HG02852 (cell line): ENCODE data around the gene CAMK1D.

ENCODE experiments used
- ATAC-seq: cut with Tn5 transposase; IDR thresholded peaks from one replicate; pipeline ENCODE4 v1.9.1; 2021; ENCODE audit warnings: mild to moderate bottlenecking, moderate library complexity; ENCODE audit not compliant: unreplicated experiment

The CAMK1D gene

DNA sequence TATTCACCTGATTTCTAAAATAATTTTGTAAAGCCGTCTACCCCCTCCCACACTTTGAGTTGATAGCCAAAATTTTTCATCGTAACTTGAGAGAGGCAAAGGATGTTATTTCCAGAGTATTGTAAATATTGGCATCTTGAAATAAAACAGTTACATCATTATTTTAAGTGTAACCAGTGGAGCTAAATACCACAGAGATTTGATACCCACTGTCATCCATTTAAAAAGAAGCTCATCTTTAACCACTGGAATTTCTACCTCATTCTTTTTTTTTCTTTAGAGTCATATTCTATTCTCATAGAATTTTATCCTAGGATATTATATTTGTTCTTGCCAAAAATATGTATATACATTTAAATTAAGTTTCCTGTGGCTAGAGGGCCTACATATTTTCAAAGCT is 48.6 kb downstream of the CAMK1D start:
- ATAC-seq = no peak

DNA sequence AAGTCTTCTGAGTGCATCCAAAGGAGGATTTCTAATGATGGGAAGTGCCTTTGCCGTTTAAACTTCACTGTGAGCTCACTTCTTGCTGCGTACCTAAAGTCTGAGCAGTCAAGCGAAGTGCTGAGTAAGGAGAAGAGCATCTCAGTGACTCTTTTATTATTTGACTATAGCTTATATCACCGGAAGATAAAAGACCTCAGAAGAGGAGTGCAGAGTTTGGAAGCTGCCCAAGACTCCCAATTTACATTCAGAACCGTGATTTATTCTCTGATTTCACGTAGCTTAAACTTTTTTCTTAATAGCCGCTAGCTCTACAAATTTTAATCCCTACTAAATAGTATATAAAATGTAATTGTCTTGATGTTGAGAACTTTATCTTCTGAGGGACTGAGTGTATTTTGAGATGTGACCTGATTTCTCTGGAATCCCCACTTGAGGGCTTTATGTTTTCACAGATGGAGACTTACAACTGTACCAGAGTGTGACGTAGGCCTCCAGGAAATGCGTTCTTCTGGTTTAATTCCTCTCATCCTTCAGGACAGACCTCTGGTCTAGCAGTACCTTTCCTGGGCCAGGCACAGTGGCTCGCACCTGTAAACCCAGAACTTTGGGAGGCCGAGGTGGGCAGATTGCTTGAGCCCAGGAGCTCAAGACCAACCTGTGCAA is 51.1 kb downstream of the CAMK1D start:
- no peak for ATAC-seq

DNA sequence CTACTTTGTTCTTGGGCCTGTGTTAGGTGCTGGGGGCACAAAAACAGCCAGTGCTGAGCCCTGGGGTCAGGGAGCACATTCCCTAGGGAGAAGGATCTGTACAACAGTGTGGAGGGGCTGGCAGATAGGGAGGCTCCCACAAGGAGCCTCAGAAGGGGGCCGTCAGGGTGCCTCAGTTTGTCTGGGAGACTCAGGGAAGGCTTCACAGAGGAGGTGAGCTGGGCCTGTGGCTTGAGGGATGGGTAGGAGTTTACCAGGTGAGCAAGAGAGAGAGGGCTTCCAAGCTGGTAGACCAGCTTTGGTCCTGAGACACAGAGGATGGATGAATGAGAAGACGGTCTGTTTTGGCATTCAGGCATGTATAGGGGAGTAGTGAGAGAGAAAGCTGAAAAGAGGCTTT is 52.1 kb downstream of the CAMK1D start:
- ATAC-seq = no peak

DNA sequence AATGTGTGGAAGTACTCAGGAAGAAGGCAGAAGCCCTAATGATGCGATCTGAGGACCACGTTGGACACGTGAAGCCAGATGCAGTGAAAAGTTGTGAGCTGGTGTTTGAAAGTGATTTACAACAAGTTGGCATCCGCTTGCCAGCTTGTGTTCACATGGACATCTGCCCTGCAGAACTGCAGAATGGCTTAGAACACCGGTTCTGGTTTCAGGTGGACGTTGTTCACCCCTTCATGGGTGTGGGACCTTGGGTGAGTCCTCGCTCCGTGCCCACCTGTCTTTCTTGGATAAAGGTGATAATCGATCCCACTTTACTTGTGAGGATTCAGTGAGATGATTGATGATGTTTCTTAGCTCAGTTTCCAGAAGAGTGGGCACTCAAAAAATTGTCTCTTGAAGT is 53.8 kb downstream of the CAMK1D start:
- no peak for ATAC-seq

DNA sequence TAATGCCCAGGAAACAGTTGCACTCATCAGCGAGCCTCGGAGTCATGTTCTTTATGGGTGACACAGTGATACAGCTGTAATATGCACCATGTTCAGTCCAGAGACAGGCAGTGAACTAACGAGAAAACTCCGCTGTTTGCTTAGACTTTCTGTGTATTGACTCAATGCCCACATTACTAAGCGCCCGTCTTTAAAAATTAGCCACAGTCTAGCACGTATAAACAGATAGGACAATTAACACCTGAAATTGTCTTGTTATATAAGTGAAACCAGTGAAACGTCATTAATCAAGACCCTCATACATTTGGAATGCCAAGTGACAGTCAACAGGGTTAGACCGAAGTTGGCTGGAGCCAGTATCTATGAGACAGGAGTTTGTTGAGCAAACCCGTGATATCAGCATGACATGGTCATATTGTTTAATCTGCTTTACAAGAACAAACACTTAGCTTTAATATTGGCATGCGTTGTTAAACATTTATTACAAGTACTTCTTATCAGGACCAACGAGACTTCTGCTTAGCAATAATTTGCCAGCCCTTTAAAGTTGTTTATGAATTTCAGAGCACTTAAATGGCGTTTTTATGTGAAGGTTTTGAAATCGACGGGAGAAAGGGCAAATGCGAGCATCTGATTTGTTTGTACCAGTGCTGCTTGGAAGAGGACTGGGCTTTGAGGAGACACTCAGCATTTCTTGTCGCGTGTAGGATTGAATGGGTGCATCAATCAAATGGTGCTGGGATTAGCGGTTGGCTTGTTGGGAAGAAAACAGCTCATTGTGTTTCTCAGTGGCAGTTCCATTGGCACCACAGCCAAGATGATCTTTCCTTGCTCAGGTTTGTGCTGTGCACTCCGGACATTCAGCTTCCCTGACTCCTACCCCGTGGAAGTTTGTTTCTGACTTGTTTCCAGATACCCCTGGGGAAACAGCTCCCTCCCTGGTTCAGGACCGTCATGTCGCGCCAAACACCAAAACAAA is 56.3 kb downstream of the CAMK1D start:
- ATAC-seq = no peak

DNA sequence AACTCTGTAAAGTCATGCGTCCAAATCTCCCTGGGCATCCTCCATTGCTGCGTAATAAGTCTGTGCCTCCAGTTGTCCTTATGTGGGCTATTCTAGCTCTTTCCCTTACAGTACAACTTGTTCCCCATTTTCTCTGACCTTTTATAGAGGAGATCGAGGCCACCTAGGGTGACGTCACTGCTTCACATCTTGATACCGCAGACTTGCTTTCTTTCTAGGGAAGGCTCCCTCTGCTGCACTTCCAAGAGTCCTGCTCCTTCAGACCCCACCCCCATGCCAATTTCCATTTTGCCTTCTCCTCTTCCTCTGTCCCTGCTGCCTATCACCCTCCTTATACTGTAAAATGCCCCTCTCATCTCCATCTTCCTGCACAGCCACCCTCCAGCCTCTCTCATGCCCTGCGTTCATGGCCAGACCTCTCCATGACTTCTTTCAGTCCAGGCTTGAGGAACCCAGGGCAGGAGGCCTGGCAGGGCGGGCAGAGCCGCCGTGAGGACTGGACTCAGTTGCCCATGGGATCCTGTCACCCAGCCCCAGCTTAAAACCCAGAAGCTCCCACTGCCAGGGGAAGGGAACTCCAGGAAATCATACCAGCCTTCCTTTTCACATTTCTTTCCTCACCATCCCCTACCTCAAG is 57.5 kb downstream of the CAMK1D start:
- ATAC-seq = no peak

DNA sequence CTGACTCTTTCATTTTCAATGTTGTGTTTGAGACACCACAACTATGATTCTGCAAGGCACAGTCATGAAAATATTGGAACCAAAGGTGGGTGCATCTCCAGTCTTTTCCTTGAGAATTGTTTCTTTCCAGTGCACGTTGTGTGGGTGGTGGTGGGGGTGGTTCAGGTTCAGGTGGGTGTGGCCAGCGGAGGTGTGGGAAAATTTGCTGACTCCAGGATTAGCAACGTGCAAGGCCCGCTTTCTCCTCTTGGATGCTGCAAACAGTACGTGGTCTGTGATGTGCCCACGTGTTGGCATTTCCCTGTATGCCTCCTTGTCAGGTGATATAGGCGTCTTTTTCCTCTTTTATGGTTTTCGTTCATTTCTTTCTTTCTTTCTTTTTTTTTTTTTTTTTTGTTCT is 59.1 kb downstream of the CAMK1D start:
- ATAC-seq = no peak

DNA sequence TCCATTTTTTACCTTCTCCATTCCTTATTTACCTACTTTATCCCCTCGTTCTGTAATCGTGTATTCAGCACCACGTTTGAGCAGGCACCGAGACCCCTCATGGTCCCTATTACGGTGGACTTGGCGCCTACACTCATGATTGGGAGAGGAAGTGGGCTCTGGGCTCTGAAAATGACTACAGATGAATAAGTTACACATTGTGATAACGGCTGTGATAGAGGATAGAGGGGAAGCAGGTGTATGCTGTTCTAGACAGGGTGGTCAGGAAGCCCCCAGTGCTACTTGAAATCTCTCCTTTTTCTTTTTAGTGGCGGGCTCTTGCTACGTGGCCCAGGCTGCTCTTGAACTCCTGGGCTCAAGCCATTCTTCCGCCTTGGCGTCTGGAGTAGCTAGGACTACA is 59.8 kb downstream of the CAMK1D start:
- no peak for ATAC-seq

DNA sequence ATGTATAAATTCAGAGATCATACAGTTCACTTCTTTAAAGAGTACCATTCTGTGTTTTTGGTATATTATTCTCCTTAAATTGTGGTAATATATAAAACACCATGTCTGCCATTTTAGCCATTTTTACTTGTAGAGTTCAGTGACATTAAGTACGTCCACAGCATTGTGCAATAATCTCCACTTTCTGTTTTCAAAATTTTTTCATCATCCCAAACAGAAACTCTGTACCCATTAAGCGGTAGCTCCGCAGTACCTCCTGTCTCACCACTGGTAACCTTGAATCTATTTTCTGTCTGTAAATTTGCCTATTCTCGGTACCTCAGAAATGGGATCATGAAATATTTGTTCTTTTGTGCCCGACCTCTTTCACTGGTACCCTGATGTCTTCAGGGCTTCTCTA is 60.3 kb downstream of the CAMK1D start:
- no peak for ATAC-seq

DNA sequence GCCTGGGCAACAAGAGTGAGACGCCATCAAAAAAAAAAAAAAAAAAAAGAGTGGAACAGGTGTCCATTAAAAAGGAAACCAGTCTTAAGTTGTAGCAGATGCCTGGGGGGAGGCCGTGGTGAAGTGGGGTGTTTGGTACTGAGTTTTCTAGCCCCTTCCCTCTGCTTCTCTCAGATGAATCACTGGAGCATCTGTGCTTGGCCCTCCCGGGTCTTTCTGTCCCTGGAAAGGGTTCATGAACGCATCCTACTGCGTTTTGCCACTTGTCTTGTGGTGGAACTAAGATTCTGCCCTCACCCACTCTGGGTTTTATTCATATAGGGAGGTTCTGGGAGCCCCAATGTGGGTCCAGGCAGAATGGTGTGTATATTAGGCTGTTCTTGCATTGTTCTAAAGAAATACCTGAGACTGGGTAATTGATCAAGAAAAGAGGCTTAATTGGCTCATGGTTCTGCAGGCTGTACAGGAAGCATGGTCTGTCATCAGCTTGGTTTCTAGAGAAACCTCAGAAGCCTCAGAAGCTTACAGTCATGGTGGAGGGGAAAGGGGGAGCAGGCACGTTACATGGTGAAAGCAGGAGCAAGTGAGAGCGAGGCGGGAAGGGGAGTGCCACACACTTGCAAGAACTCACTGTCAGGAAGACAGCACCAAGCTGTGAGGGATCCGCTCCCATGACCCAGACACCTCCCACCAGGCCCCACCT is 63.5 kb downstream of the CAMK1D start:
- no peak for ATAC-seq

DNA sequence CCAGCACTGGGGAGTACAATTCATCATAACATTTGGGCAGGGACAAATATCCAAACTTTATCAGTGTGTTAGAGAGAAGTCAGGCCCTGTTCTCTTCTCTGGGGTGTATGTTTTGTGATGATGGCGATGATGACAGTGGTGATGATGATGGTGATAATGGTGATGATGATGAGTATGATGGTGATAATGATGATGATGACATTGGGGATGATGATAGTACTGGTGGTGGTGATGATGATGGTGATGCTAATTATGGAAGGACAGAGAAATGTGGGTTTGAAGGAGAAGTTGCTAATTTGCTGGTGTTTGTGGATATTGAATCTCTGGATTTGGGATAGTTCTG is 64.0 kb downstream of the CAMK1D start:
- no peak for ATAC-seq

DNA sequence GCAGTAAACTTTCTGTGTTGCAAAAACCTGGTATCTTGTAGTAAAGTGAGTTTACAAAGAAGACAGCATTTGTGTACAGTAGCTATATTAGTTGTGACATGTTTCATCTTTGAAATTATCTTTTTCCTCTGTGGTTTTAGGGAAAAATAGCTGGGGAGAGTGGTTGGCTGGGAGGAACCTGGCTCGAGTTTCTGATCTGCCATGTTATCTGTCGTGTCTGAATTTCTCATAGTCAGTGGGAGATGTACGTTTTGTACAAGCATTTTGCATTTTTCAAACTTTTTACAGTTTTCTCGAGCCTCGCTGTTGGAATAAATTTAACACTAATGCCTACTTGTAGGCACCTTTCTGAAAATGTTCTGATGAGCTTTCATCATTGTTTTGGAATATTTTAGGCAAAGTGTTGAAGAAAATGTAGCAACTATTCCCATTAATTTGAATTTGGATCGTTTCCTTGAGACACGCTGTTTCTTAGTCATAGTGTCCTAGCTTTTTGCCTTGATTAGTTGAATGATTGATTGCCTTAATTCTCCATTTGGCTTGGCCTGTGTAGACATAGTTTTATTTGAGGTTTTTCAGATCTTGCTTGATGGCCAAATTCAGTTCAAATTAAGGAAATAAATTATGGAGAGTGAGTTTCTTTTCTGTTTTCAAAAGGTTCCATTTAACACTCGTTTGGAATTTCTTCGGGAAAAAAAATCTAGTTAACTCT is 65.1 kb downstream of the CAMK1D start:
- ATAC-seq = no peak

DNA sequence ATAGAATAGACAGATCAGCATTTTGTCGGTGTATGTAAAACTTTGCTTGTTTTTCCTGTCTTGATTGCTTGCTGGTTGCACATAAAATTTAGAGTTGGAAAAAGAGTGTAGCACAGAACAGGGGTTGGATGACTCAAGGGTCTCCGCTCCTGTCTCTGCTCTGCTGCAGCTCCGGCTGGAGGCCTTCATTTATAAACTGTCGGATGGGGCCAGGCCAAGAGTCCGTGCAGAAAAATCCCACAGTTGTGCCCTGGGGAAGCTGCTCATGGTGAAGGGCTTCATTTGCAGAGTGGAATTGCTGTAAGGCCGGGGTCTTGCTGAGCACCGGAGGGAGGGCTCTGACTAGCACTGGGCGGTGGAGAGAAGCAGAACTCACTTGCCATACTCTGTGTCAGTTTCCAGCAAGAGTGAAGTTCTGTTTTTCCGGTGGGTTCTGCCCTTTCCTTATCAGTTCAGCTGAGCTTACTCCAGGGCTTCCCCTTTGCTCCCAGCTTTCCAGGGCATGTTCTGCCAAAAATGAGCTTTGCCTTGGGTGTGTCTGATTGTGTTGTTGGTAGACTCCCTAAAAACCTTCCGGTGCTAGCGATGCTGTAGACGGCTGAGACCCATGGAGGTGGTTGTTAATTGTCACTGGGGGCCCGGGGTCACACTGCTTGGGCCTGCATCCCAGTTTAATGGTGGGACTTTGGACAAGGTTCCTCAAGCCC is 67.2 kb downstream of the CAMK1D start:
- ATAC-seq = no peak

DNA sequence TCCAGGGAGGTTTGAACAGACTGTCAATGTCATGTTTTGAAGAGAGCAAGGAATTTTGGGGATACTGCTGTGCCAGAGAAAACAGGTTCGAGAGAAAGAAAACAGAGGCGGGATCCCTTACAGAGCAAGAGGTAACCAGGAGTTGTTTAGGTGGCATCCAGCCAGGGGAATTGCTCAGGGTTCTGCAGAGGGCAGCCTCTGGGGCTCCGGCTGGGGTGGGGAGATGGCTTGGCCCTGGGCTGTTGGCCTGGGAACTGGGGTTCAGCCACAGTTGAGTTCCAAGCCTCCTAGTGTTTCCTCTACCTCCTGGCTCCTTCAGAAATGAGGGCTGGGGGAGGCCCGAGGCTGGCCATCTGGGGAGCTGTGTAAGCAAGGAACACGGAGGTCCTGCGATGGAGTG is 68.0 kb downstream of the CAMK1D start:
- no peak for ATAC-seq

DNA sequence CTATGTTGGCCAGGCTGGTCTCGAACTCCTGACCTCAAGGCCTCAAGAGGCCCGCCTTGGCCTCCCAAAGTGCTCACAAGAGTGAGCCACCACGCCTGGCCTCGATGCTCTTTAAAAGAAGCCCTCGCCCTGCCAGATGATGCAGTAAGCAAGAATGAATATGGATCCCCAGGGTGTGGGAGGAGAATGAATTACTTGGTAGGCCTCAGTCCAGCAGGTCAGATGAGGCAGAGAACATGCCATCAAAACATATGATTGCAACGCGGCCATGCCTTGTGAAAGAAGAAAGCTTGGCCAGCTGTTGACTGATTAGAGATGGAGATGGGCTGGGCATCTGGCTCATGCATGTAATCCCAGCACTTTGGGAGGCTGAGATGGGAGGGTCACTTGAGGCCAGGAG is 68.7 kb downstream of the CAMK1D start:
- no peak for ATAC-seq

DNA sequence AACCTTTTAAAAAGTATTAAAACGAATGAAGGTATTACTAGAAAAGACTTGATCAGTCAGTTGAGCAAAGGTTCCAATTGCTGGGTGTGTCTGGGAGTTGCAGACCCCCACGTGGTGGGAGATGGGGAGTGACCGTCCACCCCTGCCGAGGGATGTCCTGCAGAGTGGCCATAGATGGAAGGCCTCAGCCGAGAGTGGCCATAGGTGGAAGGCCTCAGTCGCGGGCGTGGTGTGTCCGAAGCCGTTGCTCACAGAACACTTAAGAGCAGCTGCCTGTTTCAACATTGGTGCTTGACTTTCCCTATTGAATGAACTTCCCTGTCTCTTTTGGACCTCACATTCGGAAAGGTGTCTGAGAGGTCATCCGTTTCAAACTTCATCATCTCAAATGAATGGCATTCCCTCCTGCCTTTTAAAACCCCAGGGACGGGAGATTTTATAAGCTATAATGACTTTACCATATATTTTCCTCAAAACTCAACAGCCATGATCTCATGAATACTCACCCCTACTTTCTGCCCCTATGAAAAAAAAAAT is 69.4 kb downstream of the CAMK1D start:
- no peak for ATAC-seq

DNA sequence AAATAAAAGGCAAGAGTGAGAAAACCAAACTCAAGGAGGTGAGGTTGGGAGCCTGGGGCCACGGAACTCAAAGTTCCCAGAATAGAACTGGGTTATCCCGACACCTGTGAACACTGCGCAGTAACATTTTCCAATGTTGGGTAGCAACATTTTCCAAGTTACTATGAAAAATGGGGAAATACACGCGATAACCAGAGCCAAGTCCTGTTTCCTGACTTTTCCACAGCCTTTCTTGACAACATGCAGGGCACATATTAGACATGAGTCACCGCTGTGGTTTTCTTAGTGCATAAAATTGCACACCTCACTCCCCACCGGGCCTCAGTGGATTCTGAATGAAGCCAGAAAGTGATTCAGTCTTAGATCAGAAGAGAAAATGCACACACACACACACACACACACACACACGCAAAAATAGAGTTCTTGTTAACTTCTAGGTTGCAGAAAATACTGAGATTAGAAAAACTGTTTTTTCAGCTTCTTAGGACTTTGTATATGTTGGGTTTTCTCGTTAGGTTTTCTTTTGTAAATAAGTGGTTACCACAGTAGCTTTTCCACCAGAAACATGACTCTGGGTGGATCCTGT is 70.0 kb downstream of the CAMK1D start:
- ATAC-seq = no peak

DNA sequence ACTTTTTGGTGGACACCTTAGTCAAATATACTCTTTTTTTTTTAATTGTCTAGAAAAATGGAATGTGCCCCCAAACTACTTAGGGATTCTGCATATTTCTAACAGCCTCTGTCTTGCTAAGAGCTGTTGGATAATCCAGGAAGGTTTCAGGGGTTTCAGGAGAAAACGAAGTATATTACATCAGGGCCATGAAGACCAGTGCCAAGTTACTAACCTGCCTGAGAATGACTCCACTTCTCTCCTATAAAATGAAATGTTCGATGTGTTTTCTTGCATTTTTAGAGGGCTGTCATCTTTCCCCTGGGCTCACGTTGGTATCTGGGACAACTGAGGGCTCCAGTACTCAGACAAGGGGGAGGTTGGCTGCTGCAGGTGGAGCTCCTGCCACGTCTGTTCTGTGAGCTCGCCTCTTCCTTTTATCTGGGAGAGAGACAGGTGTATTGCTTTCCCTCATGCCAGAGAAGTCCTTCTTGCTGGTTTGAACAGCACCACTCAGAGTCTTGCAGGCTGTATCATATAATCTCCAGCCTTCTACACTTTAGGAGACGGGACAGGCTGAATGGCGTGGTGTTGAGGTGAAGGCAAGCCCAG is 71.3 kb downstream of the CAMK1D start:
- ATAC-seq = no peak

DNA sequence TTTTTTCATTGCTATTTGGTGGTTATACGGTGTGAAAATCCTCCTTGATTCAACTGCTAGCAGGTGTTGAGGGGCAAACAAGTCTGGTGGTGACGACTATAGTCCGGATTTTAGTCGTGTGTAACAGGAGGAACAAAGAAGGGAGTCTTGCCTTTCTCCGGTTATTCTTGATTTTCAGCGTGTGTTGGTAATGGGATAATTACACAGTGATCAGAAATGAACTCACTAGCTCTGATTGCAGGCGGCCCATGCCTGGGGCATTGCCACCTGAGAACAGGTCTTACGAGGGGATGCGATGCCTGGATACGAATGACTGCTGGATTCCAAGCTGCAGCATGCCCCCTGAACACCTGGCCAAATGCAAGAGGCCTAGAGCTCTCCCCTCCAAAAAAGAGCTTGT is 72.8 kb downstream of the CAMK1D start:
- no peak for ATAC-seq
